GM18526 (cell line): Measurements from ENCODE around the gene PJVK.

Experiments
- POLR2A ChIP-seq: IDR thresholded peaks from 3 replicates; pipeline ENCODE4 v1.6.1; 2011; ENCODE audit not compliant: insufficient read length; ENCODE audit errors: extremely low read depth

Gene PJVK

DNA sequence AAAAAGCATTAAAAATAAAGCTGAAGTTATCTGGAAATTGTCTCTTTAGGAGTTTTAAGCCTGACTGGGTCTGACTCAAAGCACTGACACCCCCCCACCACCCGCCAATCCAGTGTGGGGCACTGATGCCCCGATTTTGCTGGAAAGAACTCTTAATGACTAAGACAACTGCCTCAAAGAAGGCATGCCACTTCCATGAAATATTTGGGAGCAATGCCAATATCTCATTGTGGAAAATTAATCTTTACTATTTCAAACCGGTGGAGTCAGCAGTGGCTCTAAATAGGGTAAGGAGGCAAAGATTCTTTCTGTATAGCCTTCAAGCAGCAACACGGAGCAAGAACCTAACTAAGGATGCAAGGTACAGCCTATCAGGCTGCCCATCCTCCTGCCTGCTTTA is 22.8 kb downstream of the PJVK start:
- TF ChIP-seq POLR2A: no peak

- TF ChIP-seq POLR2A: no peak
These were observed 23.4 kb downstream of the PJVK start for GRCh38 chr2:178474560-178474959.

DNA sequence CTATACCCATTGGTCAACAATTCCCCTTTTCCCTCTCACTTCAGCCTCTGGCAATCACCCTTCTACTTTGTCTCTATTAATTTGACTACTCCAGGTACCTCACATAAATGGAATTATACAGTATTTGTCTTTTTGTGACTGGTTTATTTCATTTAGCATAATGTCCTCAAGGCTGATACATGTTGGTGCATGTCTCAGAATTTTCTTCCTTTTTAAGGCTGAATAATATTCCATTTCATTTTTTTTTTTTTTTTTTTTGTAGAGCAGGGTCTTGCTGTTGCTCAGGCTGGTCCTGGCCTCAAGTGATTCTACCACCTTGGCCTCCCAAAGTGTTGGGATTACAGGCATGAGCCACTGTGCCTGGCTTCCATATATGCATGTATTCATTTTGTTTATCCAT is 25.3 kb downstream of the PJVK start:
- TF ChIP-seq POLR2A: no peak

GRCh38 chr2:178477443-178478129 is 26.4 kb downstream of the PJVK start:
- no peak for TF ChIP-seq POLR2A

DNA sequence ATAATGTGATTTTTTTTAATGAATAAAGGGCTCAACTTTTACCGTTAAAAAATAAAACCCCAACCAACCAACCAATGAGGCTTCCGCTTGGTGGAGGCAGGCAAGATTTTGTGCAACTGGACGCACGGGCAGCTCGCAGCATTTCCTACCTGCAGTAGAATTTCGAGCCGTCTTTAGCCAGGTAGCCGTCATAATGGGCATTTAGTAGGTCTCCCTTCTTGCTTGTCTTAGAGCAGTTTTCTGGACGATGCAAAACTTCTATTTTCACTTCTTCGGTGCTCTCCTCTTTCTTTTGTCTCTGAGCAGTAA is 26.9 kb downstream of the PJVK start:
- no peak for TF ChIP-seq POLR2A

- TF ChIP-seq POLR2A: peak; percentile 64
These were observed 27.5 kb downstream of the PJVK start, which contains the start of gene FKBP7 for GRCh38 chr2:178478439-178479274. Gene FKBP7, minus strand, starts transcription at chr2:178478600. Its CDS starts 101 bp downstream, at chr2:178478499.

DNA sequence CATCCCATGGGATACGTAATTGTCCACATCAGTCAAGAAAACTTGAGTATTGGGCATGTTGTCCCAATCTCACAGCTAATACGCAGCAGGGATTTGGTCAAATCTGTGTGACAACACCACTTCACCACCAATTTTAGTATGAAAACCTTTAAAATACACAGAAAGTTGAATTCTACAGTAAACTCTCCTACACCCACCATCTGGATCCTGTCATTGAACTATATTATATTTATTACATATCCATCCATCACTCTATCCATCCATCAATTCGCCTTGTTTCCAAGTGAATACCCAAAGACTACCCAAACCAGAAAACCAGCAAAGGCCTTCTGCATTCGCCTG is 28.1 kb downstream of the PJVK start:
- no peak for TF ChIP-seq POLR2A

- TF ChIP-seq POLR2A: no peak
These were observed 28.6 kb downstream of the PJVK start for GRCh38 chr2:178479758-178480226.

DNA sequence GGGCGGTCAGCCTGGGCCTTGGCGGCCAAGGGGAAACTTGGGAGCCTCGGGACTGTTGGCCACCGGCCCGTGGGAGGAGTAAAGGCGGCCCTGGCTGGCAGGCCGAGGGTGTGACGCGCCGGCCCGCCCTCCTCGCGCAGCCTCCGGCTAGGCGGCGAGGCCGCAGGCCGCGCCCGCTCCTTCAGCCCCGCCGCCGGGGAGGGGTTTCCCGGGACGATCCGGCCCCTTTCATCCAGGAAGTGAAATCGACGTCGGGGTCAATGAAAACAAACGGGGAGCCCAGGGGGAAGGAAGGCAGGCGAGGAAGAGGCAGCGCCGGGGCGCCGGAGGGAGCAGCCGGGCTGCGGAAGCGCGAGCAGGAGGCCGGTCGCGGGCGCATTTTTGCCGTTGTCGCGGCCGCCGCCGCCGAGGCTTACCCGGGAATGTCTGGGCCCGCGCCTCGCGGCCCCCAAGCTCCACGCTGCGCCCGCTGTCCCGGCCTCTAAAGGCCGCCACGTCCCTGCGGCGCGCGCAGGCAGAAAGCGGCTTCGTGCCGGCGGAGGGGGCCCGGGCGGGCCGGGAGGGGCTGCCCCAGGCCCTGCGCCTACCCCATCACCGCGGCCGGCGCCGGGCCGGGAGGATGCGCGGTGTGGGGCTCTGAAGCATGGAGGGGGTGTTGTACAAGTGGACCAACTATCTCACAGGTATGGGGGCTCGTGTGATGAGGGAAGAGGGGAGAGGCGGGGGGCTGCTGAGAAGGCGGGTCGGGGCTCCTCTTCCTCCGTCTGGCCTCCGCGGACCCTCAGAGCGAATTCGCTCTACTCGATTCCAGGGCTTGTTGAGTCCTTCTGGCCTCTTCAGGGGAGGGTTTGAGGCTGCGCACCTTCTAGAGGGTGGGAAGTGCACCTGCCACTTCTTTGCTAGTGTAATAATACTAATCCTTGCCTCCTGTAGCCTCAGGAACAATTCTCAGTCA is 29.3 kb downstream of the PJVK start, which contains the start of gene PLEKHA3:
TSS of gene PLEKHA3 (plus strand) at position 231 of the 955 bp plus-strand sequence. CDS start at position 644, 413 bp downstream.
- TF ChIP-seq POLR2A: peak; percentile 22

GRCh38 chr2:178482437-178482836 is 31.3 kb downstream of the PJVK start:
- TF ChIP-seq POLR2A: no peak

DNA sequence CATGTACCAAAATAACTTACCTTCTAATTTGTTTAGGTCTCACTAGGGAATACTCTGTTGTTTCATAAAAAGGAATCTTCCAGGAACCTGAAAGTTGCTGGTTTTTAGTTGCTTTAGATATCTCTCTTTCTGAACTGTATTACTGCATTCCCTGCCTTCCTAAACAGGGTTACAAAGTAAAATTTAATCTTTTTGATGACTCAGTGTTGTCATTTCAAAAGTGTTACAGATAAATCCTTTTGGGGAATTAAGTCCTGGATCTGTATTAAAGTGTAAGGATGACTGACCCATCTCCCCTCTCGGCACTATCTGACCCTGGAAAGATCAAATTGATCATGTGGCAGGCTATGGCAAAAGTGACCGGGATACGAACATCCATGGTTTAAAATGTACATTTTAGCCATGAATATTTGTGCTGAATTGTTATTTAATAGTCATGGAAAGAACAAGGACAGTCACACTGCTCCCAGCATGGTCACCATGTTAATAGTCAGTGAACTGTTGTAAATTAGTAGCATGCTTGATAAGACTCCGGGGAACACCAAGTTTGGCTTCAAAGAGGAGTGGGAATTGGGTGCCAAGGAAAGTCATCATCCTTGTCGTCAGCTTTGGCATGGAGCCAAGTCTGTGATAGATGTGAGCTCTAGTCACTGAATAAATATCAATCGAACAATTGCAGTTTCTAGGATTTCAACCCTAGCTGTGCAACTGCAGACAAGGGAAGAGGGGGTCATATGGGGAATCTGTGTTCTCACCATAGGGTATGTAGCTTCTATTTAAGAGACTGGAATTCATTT is 33.3 kb downstream of the PJVK start:
- no peak for TF ChIP-seq POLR2A

- TF ChIP-seq POLR2A: no peak
These were observed 34.2 kb downstream of the PJVK start for GRCh38 chr2:178485356-178485755.

GRCh38 chr2:178491612-178492011 is 40.4 kb downstream of the PJVK start:
- no peak for TF ChIP-seq POLR2A

GRCh38 chr2:178496049-178496448 is 44.9 kb downstream of the PJVK start:
- no peak for TF ChIP-seq POLR2A
